KG1 (cell line): ENCODE data around the gene CCDC51.

ENCODE experiments used
- DNase-seq: peaks from one replicate; lab custom pipeline; 2025; lab: John Stamatoyannopoulos, UW

CCDC51 gene

GRCh38 chr3:48419149-48419548 lies 20.8 kb downstream of the CCDC51 start:
- DNase-seq = no peak

DNA sequence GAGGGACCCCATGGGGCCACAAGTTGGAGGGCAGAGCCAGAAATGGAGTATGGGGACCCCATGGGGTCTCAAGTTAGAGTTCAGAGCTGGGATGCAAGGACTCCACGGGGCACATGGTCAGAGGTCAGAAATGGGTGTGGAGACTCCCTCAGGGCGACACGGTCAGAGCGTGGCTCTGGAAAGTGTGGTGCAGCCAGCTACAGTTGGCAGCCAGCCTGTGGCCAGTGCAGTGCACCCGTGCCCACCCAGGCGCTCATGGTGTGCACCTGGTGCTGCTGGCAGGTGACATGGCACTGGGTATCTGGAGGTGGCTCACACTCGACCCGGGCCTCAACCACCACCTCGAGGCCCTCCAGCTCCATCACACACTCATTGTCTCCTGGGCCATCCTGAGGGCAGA lies 21.3 kb downstream of the CCDC51 start:
- no peak for DNase-seq

- DNase-seq = no peak
Measured at GRCh38 chr3:48418140-48418539, 21.8 kb downstream of the CCDC51 start.

GRCh38 chr3:48417529-48418108 lies 22.3 kb downstream of the CCDC51 start:
- DNase-seq = no peak

DNA sequence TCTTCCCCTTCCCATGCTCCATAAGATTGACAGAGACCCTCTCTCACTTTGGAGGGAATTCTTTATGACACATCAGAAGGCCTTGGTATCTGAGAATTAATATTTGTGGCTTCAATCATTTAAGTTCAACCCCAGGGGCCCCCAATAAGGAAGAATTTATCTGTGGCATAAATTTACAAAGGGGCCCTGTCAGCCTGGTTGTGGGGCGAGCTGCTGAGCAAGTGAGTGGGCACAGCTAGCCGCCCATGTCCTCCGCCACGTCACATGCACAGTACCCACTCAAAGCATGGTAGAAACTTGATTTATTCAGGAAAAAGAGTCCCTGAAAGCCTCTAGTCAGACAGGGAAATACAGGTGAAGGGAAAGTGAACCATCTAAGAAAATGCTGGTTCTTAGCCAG lies 23.4 kb downstream of the CCDC51 start:
- no peak for DNase-seq

DNA sequence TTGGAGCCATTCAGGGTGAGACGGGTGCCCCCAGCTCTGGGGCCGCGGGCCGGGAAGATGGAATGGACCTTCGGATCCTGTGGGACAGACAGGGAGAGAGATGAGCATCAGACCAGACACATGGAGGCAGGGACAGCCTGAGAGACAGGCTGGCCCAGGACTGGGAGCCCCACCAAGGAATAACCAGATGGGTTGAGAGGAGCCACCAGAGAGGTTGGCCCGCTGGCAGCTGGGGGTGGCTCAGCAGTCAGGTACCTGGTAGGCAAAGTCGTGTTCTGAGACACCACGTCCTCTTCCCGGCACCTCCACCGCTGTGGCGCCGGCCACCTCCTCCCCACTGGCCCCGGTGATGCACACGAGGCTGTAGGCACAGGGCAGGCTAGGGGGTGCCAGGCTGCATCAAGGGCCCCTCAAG lies 23.8 kb downstream of the CCDC51 start:
- DNase-seq = no peak

GRCh38 chr3:48415251-48415953 lies 24.5 kb downstream of the CCDC51 start:
- no peak for DNase-seq

DNA sequence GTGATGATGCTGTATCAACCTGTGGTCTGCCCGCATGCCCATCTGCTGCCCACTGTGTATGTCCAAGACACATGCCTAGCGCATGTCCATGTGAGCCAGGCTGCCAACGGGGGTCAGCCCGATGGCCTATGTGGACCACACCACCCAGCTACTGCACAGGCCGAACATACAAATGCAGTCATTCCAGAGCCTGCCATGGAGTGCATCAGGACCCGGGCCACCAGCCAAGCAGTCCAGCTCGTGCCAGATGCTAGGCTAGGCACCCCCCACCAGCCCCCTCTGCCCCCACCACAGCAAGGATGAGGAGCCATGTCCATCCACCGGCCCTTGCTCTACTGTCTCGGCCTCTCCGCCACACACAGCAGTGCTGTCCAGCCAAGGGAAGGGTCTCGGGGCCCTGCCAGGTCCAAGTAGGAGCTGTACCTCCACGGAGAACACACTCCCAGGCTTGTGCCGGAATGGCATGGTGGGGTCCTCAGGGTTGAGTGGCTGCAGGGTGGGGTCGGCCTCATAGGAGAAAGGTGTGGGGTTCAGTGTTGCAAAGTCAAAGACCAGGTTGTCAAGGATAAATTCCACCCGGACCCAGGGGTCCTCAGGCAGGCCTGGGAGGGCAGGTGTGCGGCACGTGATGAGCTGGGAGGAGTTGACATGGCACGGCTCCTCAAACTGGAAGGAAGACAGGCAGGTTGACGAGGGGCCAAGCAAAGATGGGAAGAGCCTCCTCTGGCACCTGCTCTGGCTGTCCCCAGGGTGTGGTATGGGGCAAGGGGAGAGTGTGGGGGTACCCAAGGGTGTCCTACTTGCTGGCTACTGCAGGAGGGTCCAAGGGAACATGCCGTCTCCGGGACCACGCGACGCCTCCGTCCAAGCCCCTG lies 25.3 kb downstream of the CCDC51 start:
- DNase-seq = no peak

DNA sequence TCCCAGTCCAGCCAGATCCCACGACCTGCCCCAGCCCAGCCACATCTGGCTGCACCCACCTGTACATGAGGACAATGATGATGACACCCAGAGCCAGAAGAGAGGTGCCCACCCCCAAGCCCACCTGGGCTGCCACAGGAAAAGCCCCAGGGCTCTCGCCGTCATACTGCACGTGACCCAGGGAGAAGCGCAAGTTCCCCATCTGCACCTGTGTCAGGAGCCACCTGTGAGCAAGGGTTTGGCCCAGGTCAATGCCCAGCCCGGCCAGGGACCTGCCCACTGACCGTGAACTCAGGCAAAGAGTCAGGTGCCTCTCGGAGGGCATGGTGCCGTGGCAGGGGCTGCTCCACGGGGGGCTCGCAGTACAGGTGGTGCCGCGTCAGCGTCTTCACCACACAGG lies 26.3 kb downstream of the CCDC51 start:
- no peak for DNase-seq

DNA sequence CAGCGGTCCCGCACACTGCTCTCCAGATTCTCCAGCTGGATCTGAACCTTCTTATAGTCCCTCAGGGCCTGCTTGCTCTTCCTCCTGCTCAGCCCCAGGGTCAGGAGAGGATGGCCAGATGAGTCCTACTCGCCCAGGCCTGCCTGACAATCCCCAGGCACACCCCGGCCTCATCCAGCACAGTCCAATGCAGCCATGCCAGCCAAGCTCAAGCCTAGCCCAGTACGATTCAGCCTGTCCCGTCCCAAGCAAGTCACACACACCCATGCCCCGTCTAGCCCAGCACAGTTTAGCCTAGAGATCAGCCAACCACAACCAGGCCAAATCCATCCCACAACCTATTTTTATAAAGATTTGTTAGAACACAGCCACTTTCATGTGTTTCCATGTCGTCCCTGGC lies 26.8 kb downstream of the CCDC51 start:
- DNase-seq = no peak

- DNase-seq = no peak
Measured at GRCh38 chr3:48412375-48413001, 27.4 kb downstream of the CCDC51 start.

GRCh38 chr3:48411606-48412374 lies 28.1 kb downstream of the CCDC51 start:
- DNase-seq = no peak

- DNase-seq = no peak
Measured at GRCh38 chr3:48411041-48411588, 28.8 kb downstream of the CCDC51 start.

- no peak for DNase-seq
Measured at GRCh38 chr3:48410205-48411040, 29.5 kb downstream of the CCDC51 start.

DNA sequence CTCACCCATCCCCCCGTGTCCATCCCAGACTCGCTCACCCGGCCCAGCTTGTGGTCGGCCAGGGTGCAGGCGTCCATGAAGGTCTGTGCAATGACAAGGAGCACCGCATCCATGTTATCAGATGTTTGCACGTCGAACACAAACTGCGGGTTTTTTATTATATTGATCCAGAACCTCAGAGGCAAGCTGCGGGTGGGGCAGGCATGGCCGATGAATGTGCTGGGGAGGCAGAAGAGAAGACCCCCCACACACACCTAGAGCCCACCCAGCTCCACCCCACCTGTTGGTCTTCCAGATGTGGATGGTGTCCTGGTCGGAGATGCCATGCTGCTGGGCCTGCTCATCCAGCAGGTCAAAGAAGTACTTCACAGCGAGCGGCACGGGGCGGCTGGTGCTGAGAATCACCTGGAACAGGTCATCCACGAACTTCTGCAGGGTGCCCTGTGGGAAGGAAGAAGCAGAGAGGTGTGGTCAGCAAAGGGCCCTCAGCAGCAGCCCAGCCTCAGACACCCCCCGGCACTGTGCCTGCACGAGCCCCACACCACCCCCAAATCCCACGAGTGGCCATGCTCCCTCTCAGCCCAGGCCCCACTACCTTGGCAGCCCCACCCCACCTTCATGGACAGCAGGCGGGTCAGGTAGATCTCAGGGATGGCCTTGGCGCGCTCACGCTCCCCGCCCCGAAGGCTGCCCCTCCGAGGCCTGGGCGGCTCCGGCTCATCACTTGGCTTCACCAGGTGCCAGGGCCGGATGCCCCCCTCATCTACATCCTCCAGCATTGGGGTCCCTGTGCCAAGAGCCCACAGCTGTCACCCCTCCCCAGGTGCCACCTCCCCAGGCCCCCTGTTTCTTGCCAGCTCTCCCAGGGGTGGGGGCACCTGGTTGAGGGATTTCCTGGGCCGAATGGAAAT lies 30.4 kb downstream of the CCDC51 start:
- no peak for DNase-seq

- no peak for DNase-seq
Measured at GRCh38 chr3:48408823-48409281, 31.1 kb downstream of the CCDC51 start.

DNA sequence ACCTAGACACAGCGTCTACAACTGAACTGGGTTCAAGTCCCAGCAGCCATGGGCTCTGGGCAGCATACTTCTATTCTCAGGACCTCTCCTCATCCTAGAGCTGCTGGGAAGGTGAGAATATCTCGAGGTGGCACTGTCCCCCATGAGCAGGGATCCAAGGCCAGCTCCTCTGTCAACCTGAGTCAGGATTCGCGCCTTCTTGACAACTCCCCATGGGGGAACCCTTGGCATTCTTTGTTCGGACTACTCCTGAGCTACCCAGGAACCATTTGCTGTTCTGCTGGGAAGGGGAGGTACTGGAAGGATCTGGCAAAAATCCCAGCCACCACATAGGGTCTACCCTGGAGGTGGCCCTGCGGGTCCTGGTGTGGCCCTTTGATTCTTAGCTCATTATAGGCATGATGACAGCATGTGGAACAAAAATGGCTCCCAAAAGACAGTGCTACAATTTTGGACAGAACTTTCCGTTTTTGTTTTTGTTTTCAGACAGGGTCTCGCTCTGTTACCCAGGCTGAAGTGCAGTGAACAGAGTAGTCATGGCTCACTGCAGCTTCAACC lies 32.3 kb downstream of the CCDC51 start:
- DNase-seq = no peak

DNA sequence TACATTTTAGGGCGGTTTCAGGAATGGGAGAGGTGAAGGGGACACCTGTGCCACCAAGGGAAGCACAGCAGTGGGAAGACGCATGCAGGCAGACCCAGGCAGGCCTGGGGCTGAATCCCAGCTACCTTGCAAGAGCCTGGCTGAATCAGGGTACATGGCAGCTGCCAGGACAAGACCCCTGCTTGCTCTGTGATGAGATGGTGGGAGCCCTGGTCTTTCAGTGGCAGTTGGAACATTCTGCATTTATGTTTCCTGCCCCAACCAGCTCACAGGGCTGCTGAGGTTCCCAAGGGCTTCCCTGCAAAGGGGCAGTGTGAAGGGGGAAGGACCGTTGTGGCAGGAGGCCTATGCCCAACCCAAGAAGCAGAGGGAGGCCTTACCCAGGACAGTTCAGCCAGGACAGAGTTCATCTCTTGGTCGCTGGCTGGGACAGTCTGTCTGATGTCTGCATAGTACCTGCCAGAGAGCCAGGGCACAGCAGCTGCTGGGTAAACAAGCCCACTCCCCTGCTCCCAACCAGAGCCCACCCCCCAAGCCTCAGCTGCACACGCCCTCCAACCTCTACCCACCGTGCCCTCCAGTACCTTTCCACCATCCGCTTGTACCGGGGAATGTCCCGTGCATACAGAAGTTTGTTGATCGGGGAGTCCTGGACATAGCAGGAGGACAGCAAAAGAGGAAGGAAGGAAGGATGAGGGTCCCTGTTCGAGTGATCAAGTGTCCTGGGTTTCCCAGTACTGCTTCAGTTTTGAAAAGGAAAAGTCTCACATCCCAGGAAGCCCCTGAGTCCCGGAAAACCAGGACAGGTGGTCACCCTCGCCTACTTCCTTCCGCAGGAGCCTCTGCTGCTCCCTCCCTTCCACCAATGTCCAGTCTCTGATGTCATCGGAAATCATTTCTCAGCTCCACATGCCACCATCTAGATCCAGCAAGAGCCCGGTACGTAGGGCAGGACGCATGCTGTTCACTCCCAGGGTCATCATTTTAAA lies 33.2 kb downstream of the CCDC51 start:
- no peak for DNase-seq
